Astrocyte of the cerebellum (primary cell): ENCODE results near the gene RYR2.

Experiments used
- DNase-seq: peaks from one replicate; pipeline ENCODE4 v3.0.0-alpha.2; 2011; ENCODE audit warnings: low read depth
- H3K4me3 ChIP-seq: 2 replicates; pipeline ENCODE4 v1.5.1; 2011; ENCODE audit warnings: mild to moderate bottlenecking, low read depth, low read length, moderate library complexity
- in situ Hi-C: cut with HindIII; loops from 2 replicates; pipeline ENCODE4 v1.10.0; 2017; ENCODE audit warnings: low sequenced_read_pairs
- TF ChIP-seq, protein P1 (sequence below): IDR thresholded peaks from 2 replicates; pipeline ENCODE4 v1.5.1; 2012; ENCODE audit warnings: low read length, low read depth, moderate library complexity, mild to moderate bottlenecking; ENCODE audit errors: missing control alignments

Gene RYR2

DNA sequence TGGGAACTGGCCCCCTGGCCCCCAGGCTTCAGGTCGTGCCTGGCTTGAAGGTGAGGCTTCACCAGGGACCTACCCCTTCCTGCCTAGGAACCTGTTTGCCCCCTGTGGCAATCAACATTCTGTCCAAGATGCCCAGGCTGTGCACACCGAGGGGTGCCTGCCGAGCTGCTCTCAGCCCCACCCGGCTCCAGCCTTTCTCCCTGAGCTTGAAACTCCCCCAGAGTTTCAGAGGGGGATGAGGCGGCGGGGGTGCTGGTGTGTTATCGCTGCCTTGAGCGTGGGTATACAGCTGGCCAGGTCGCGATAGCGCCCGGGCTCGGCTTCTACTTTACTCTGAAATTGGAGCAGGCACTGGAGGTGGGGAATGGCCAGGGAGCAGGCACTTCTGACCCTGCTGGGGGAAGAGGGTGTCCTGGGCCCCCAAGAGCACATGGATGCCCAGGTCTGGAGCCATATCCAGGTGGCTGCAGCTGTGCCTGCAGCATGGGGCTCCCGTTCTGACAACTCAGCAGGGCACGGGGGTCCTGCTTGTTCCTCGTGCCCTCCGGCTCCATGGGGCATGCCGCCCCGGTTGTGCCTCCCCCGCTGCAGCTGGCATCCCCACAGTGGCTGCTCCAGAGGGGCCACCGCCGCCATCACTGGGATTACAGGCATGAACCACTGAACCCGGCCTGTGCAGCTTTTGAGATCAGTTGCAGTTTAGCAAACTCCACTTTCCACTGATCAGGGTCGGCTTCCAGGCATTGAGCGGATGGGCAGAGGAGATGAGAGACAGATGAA is 29.8 kb downstream of the RYR2 start:
- DNase-seq: no peak
- in situ Hi-C loops: no loop called here
- TF ChIP-seq, protein P1, sequence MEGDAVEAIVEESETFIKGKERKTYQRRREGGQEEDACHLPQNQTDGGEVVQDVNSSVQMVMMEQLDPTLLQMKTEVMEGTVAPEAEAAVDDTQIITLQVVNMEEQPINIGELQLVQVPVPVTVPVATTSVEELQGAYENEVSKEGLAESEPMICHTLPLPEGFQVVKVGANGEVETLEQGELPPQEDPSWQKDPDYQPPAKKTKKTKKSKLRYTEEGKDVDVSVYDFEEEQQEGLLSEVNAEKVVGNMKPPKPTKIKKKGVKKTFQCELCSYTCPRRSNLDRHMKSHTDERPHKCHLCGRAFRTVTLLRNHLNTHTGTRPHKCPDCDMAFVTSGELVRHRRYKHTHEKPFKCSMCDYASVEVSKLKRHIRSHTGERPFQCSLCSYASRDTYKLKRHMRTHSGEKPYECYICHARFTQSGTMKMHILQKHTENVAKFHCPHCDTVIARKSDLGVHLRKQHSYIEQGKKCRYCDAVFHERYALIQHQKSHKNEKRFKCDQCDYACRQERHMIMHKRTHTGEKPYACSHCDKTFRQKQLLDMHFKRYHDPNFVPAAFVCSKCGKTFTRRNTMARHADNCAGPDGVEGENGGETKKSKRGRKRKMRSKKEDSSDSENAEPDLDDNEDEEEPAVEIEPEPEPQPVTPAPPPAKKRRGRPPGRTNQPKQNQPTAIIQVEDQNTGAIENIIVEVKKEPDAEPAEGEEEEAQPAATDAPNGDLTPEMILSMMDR: no peak
- no peak overlapping the region for H3K4me3 ChIP-seq

DNA sequence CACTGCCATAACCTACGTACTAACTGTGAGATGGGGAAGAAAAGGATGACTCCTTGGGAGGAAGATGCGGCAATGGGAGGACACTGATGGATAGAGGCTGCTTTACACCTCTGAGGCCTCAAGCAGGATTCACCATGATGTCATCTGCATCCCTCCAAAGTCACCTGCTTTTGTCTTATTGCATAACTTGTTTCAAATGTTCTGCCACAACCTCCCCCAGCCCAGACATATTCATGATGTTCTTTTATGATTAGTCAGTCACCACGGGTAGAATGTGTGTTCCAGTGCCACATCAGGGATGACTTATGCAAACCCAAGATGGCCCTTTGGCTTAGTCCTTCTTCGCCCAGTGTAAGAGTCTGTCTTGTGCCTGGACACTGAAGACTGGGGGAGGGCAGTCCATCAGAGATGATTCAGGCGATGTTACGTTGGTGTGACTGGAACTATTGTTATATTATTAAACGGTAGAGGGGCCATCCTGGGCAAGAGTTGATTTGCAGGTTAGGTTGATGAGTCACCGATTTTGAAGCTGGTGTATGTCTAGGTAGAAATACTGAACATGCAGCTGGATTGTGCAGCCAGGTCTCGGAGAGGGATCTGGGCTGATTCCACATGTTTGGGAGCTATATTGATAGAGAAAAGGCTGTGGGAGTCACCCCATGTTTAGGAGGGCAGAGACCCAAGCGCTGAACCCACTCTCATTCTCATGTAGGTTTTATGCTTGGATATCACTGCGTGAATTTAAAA is 32.6 kb downstream of the RYR2 start:
- in situ Hi-C loops: no loop called here
- DNase-seq: no peak
- TF ChIP-seq, protein P1: no peak
- no peak overlapping the region for H3K4me3 ChIP-seq

DNA sequence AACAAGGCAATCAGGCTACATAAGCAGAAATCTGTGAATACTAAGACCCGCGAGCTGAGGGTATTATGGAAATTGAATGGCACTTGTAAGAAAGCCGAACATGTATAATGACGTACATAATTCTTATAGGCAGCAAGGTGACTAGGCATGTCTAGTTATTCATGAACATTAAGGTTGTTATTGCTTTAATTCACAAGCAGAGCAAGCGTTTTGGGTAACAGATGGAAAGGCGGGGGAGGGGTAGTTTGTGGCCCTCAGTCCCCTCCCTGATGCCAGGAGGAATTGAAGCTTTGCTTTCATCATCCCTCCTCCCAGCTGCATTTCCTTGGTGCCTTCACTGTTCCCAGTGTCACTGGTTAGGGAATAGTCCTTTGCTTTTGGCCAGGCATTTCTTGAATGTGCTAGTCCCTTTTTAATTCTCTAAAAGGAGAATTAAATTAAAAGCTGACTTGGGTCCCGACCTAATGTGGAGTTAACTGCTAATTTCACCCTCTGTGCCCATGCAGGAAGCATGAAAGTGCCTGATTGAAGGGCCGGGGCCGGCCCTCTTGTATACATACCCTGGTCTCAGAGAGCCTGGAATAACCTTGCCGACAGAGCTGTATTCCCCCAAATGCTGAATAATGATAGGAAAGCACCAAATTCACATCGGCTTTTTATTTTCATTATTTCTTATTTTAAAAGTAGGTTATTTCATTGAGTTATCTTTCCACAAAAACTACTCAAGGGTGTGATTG is 42.5 kb downstream of the RYR2 start:
- TF ChIP-seq, protein P1: no peak
- in situ Hi-C loops: no loop called here
- no peak for DNase-seq
- no peak overlapping the region for H3K4me3 ChIP-seq

DNA sequence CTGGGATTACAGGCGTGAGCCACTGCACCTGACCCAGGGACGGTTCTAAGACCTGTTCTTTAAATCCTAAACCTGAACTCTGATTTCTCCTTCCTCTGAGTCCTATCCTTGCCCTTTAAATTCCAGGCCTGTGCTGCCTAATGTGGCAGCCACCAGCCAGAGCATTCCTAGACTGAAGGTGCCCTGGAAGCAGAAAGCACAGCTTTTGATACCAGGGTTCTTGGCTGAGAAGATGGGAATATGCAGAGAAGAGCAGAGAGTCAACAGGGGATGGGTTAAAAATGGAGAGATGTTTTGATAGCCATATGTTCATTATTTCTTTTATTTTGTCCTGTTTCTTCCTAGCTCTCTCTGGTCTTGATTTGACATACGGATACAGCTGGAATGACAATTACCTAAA is 49.7 kb downstream of the RYR2 start:
- no peak for DNase-seq
- H3K4me3 ChIP-seq: no peak overlapping the region
- in situ Hi-C loops: no loop called here
- TF ChIP-seq, protein P1: no peak

DNA sequence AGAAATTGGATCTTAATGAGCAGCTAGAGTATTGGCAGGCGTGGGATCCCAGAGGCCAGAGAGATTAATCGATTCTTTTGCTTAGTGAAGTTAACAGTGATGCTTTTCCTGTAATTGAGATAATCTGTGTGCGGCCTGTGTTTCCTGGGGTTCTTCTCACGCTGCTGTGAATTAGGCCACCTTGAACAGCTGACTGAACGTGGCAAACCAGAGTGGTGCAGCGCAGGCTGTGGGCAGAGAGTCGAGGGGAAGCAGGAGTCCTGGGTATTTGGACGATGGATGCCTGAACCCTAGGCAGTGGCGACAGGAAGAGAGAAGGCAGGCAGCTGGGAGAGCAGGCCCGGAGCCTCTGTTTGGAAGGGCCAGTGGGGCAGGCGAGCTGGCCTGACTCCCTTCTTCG is 51.7 kb downstream of the RYR2 start:
- TF ChIP-seq, protein P1: no peak
- H3K4me3 ChIP-seq: no peak overlapping the region
- in situ Hi-C loops: no loop called here
- DNase-seq: no peak

DNA sequence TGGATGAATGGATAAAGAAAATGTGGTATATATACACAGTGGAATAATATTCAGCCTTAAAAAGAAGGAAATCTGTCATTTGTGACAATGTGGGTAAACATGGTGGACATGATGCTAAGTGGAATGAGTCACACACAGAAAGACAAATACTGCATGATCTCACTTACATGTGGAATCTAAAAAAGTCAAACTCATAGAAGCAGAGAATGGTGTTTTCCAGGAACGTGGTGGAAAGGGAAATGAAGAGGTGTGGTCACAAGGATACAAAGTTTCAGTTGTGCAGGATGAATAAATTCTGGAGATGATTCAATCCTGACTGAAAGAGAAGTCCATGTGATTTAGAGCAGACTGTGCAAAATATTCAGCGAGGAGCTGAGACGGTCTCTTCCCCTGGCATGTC is 56.6 kb downstream of the RYR2 start:
- DNase-seq: no peak
- H3K4me3 ChIP-seq: no peak overlapping the region
- in situ Hi-C loops: no loop called here
- TF ChIP-seq, protein P1: no peak
